CD4-positive, alpha-beta T cell (primary cell): ENCODE measurements around the gene RCAN2. TPM values are rescaled to one million over a fixed set of nuclear protein-coding genes. Genes with fewer than 3 reads are reported as not detected.

Experiments
- ATAC-seq: fragments of 200-7000 bp; cut with Tn5 transposase; one replicate; pipeline ENCODE4 v1.10.0; 2022; ENCODE audit warnings: mild to moderate bottlenecking; ENCODE audit not compliant: poor library complexity
- CTCF ChIA-PET: fragments of 350-600 bp; sonication (Branson Sonifier 250); formaldehyde crosslinking; loops from one replicate; lab custom pipeline; 2021; ENCODE audit warnings: antibody characterized with exemption, inconsistent platforms; lab: Charles Lee
- POLR2A ChIA-PET: fragments of 350-600 bp; sonication (Branson Sonifier 250); formaldehyde crosslinking; loops from one replicate; lab custom pipeline; 2021; ENCODE audit warnings: antibody characterized with exemption, inconsistent platforms; lab: Charles Lee
- DNase-seq, 14 experiments: peaks; one replicate each; pipeline ENCODE4 v3.0.0-alpha.2; 2013 to 2020; ENCODE audit warnings: mixed read lengths in 2 of 14
- H3K27ac ChIP-seq, 2 donors: one replicate each; pipeline versions ENCODE4 v1.5.1 to v1.7.0; 2013; ENCODE audit warnings: low read length in 2 of 2, low read depth in 1 of 2, mild to moderate bottlenecking in 1 of 2
- H3K27me3 ChIP-seq, 2 experiments: 1 replicate in 1 of 2; 2 replicates in 1 of 2; pipeline versions ENCODE4 v1.6.1 to v1.7.0; 2013; ENCODE audit warnings: low read length in 2 of 2, control low read depth in 1 of 2, mild to moderate bottlenecking in 1 of 2, moderate library complexity in 1 of 2; ENCODE audit not compliant: insufficient read depth in 2 of 2, control insufficient read depth in 1 of 2
- H3K36me3 ChIP-seq: one replicate; pipeline ENCODE4 v1.6.1; 2013; ENCODE audit warnings: low read length, control low read depth; ENCODE audit not compliant: insufficient read depth
- H3K4me1 ChIP-seq: one replicate; pipeline ENCODE4 v1.6.1; 2013; ENCODE audit warnings: low read length, control low read depth; ENCODE audit not compliant: insufficient read depth
- H3K4me3 ChIP-seq: one replicate; pipeline ENCODE4 v1.5.1; 2013; ENCODE audit warnings: mild to moderate bottlenecking, low read length, moderate library complexity
- H3K9me3 ChIP-seq, 2 experiments: 1 replicate in 1 of 2; 2 replicates in 1 of 2; pipeline versions ENCODE4 v1.6.1 to v1.7.0; 2013; ENCODE audit warnings: low read length in 2 of 2, mild to moderate bottlenecking in 2 of 2, control low read depth in 1 of 2, moderate library complexity in 1 of 2; ENCODE audit not compliant: control insufficient read depth in 1 of 2, insufficient read depth in 1 of 2
- H3K27ac Mint-ChIP-seq: one replicate; pipeline ENCODE4 v1.8.0; 2020; ENCODE audit warnings: mixed read lengths
- H3K27me3 Mint-ChIP-seq: one replicate; pipeline ENCODE4 v1.8.0; 2021; ENCODE audit warnings: mixed read lengths
- H3K36me3 Mint-ChIP-seq: one replicate; pipeline ENCODE4 v1.8.0; 2021; ENCODE audit warnings: low read depth, mixed read lengths
- H3K4me1 Mint-ChIP-seq: one replicate; pipeline ENCODE4 v1.8.0; 2021; ENCODE audit warnings: low read depth, mixed read lengths
- H3K4me3 Mint-ChIP-seq: one replicate; pipeline ENCODE4 v1.8.0; 2020; ENCODE audit warnings: mild to moderate bottlenecking, mixed read lengths
- H3K9me3 Mint-ChIP-seq: one replicate; pipeline ENCODE4 v1.8.0; 2020; ENCODE audit warnings: mixed read lengths
- CTCF ChIP-seq: fragments of 200-600 bp; IDR thresholded peaks from one replicate; pipeline ENCODE4 v1.8.0; 2022; ENCODE audit warnings: antibody characterized with exemption, mild to moderate bottlenecking
- intact Hi-C, 2 experiments: fragments of 100-400 bp; cut with DNase I in 1 of 2; cut with micrococcal nuclease in 1 of 2; formaldehyde crosslinking; loops; one replicate each; pipeline versions ENCODE4 v1.15.1 to v1.9.0; 2023 to 2025; cut with DNase I, micrococcal nuclease
- total RNA-seq, 174 experiments: library from RNA in 2 of 174; stranded (reverse) in 2 of 174; gene quantifications; one replicate each; pipeline ENCODE4 v1.2.3 and lab custom pipeline; 2021 to 2026

The RCAN2 gene
- total RNA-seq, 2 experiments from 2014 or later: not detected

- Histone ChIP-seq H3K4me3 (no peak overlapping the region), H3K27ac (no peak overlapping the region), H3K4me1 (no peaks in the 10 kb centered on the region), H3K36me3 (no peaks in the 10 kb centered on the region), H3K9me3 (no peaks in the 10 kb centered on the region), H3K27me3 (peaks cover 0 to 8% of the 10 kb centered on the region in 2 experiments)
- no peak for DNase-seq
- POLR2A ChIA-PET: interaction anchor here (0.6 kb wide), 1 partner anchor 44 kb away, joined by 3 read pairs; no protein-coding TSS in a partner anchor
- H3K27ac Mint-ChIP-seq: no peak overlapping the region
- no peak for TF ChIP-seq CTCF
- H3K4me3 Mint-ChIP-seq: no peak overlapping the region
- ATAC-seq: no peak
- CTCF ChIA-PET: no interaction called here
- no peaks in the 10 kb centered on the region for H3K4me1 Mint-ChIP-seq
- intact Hi-C loops: no loop called here
- peaks cover 9% of the 10 kb centered on the region for H3K27me3 Mint-ChIP-seq
- no peaks in the 10 kb centered on the region for H3K9me3 Mint-ChIP-seq
- no peaks in the 10 kb centered on the region for H3K36me3 Mint-ChIP-seq
Observed at GRCh38 chr6:46248143-46248542, 243.1 kb downstream of the RCAN2 start.

GRCh38 chr6:46246727-46247126, 244.5 kb downstream of the RCAN2 start:
- no peak overlapping the region for H3K27ac Mint-ChIP-seq
- no peaks in the 10 kb centered on the region for H3K36me3 Mint-ChIP-seq
- H3K4me3 Mint-ChIP-seq: no peak overlapping the region
- CTCF ChIA-PET: no interaction called here
- H3K27ac ChIP-seq: no peak overlapping the region
- TF ChIP-seq CTCF: no peak
- intact Hi-C loops: no loop called here
- no peak overlapping the region for H3K4me3 ChIP-seq
- no peaks in the 10 kb centered on the region for H3K9me3 Mint-ChIP-seq
- no peak for DNase-seq
- no peak for ATAC-seq
- no peaks in the 10 kb centered on the region for H3K4me1 Mint-ChIP-seq
- peaks cover 0 to 7% of the 10 kb centered on the region in 2 experiments for H3K27me3 ChIP-seq
- POLR2A ChIA-PET: no interaction called here
- no peaks in the 10 kb centered on the region for H3K4me1 ChIP-seq
- H3K9me3 ChIP-seq: no peaks in the 10 kb centered on the region
- H3K27me3 Mint-ChIP-seq: peaks cover 9% of the 10 kb centered on the region
- no peaks in the 10 kb centered on the region for H3K36me3 ChIP-seq

GRCh38 chr6:46246081-46246480, 245.2 kb downstream of the RCAN2 start:
- ATAC-seq (no peak), DNase-seq (no peak)
- peaks cover 9% of the 10 kb centered on the region for H3K27me3 Mint-ChIP-seq
- H3K4me3 Mint-ChIP-seq: no peak overlapping the region
- H3K27me3 ChIP-seq: peaks cover 0 to 4% of the 10 kb centered on the region in 2 experiments
- H3K27ac Mint-ChIP-seq: no peak overlapping the region
- ChIA-PET CTCF (no interaction called here), POLR2A (no interaction called here)
- H3K9me3 Mint-ChIP-seq: no peaks in the 10 kb centered on the region
- H3K4me1 ChIP-seq: no peaks in the 10 kb centered on the region
- no peak for TF ChIP-seq CTCF
- H3K9me3 ChIP-seq: no peaks in the 10 kb centered on the region
- H3K4me3 ChIP-seq: no peak overlapping the region
- no peaks in the 10 kb centered on the region for H3K36me3 Mint-ChIP-seq
- no peak overlapping the region for H3K27ac ChIP-seq
- no peaks in the 10 kb centered on the region for H3K4me1 Mint-ChIP-seq
- no peaks in the 10 kb centered on the region for H3K36me3 ChIP-seq
- intact Hi-C loops: no loop called here
